Progenitor cell of endocrine pancreas (in vitro differentiated cells): ENCODE results near the gene HSD3B7. TPM values are rescaled to one million over a fixed set of nuclear protein-coding genes. Genes with fewer than 3 reads are reported as not detected.
"Not testable (repeated sequence)": the region's sequence is repeated elsewhere in the genome, so short reads cannot be mapped to it uniquely, and the experiment has no call there.

Experiments
- DNase-seq: peaks from one replicate; pipeline ENCODE4 v3.0.0; 2021; ENCODE audit warnings: low spot score; ENCODE audit not compliant: unreplicated experiment
- H3K27ac Mint-ChIP-seq: 2 replicates; pipeline ENCODE4 v1.8.0; 2021; ENCODE audit warnings: mild to moderate bottlenecking, moderate library complexity, mixed read lengths
- H3K27me3 Mint-ChIP-seq: 2 replicates; pipeline ENCODE4 v1.8.0; 2021; ENCODE audit warnings: mixed read lengths
- H3K36me3 Mint-ChIP-seq: 2 replicates; pipeline ENCODE4 v1.8.0; 2022; ENCODE audit warnings: mixed read lengths; ENCODE audit not compliant: insufficient read depth
- H3K4me1 Mint-ChIP-seq: 2 replicates; pipeline ENCODE4 v1.8.0; 2021; ENCODE audit warnings: low read depth, mixed read lengths
- H3K4me3 Mint-ChIP-seq: 2 replicates; pipeline ENCODE4 v1.8.0; 2021; ENCODE audit warnings: low read depth, mild to moderate bottlenecking, moderate library complexity, mixed read lengths
- H3K9me3 Mint-ChIP-seq: 2 replicates; pipeline ENCODE4 v1.8.0; 2021; ENCODE audit warnings: low read depth, mixed read lengths
- CTCF ChIP-seq: fragments of 200-600 bp; sonication (generic); IDR thresholded peaks from one replicate; pipeline ENCODE4 v1.5.0; 2021; ENCODE audit warnings: antibody characterized with exemption, mild to moderate bottlenecking; ENCODE audit not compliant: unreplicated experiment
- total RNA-seq: library from RNA; stranded (reverse); gene quantifications from 2 replicates; pipeline ENCODE4 v1.2.1, GENCODE V29; 2021

The HSD3B7 gene
- total RNA-seq, 1 donor from 2014 or later, result 5.5 TPM

GRCh38 chr16:31009120-31009519, 24.1 kb downstream of the HSD3B7 start:
- H3K36me3 Mint-ChIP-seq, result no peaks in the 10 kb centered on the region
- peaks cover 2% of the 10 kb centered on the region for H3K4me1 Mint-ChIP-seq
- H3K9me3 Mint-ChIP-seq, result no peaks in the 10 kb centered on the region
- no peak overlapping the region for H3K27ac Mint-ChIP-seq
- peaks cover 57% of the 10 kb centered on the region for H3K27me3 Mint-ChIP-seq
- DNase-seq, result no peak
- no peak for TF ChIP-seq CTCF
- no peak overlapping the region for H3K4me3 Mint-ChIP-seq

- Mint-ChIP-seq H3K27ac (no peak overlapping the region), H3K4me1 (peaks cover 2% of the 10 kb centered on the region), H3K9me3 (no peaks in the 10 kb centered on the region), H3K36me3 (no peaks in the 10 kb centered on the region), H3K27me3 (peaks cover 64% of the 10 kb centered on the region), H3K4me3 (peak overlapping the region; percentile 40)
- no peak for DNase-seq
- no peak for TF ChIP-seq CTCF
Observed at GRCh38 chr16:31009894-31010584, 25.0 kb downstream of the HSD3B7 start.

GRCh38 chr16:31010585-31011325, 25.7 kb downstream of the HSD3B7 start, which contains the start of gene STX1B:
Gene STX1B, minus strand, starts transcription at chr16:31010638. Its CDS starts 242 bp downstream, at chr16:31010396.
- no peak within 1 kb of the TSS for H3K27ac Mint-ChIP-seq
- no peaks in the 10 kb centered on the region for H3K9me3 Mint-ChIP-seq
- H3K36me3 Mint-ChIP-seq, result no peaks in the 10 kb centered on the region
- H3K4me3 Mint-ChIP-seq, result peak within 1 kb of the TSS; percentile 64
- no peak for DNase-seq
- H3K27me3 Mint-ChIP-seq, result peaks cover 65% of the 10 kb centered on the region
- TF ChIP-seq CTCF, result no peak
- H3K4me1 Mint-ChIP-seq, result peaks cover 2% of the 10 kb centered on the region

- Mint-ChIP-seq H3K27me3 (peaks cover 61% of the 10 kb centered on the region), H3K4me3 (peak overlapping the region; percentile 37)
- H3K36me3 Mint-ChIP-seq, H3K27ac Mint-ChIP-seq, DNase-seq, H3K4me1 Mint-ChIP-seq, H3K9me3 Mint-ChIP-seq: not testable (repeated sequence)
Observed at GRCh38 chr16:31011815-31012214, 26.8 kb downstream of the HSD3B7 start.

GRCh38 chr16:31013292-31013691, 28.3 kb downstream of the HSD3B7 start:
- not testable (repeated sequence) for H3K27ac Mint-ChIP-seq, DNase-seq, H3K4me1 Mint-ChIP-seq, H3K9me3 Mint-ChIP-seq, H3K4me3 Mint-ChIP-seq, H3K36me3 Mint-ChIP-seq
- H3K27me3 Mint-ChIP-seq, result peaks cover 60% of the 10 kb centered on the region

GRCh38 chr16:31016018-31016417, 31.0 kb downstream of the HSD3B7 start:
- H3K9me3 Mint-ChIP-seq, result no peaks in the 10 kb centered on the region
- no peaks in the 10 kb centered on the region for H3K36me3 Mint-ChIP-seq
- no peak overlapping the region for H3K4me3 Mint-ChIP-seq
- H3K27me3 Mint-ChIP-seq, result peaks cover 44% of the 10 kb centered on the region
- peaks cover 2% of the 10 kb centered on the region for H3K4me1 Mint-ChIP-seq
- H3K27ac Mint-ChIP-seq, result no peak overlapping the region
- no peak for DNase-seq
- TF ChIP-seq CTCF, result no peak

- H3K9me3 Mint-ChIP-seq, H3K27ac Mint-ChIP-seq, H3K4me3 Mint-ChIP-seq, H3K36me3 Mint-ChIP-seq, DNase-seq, H3K4me1 Mint-ChIP-seq: not testable (repeated sequence)
- peaks cover 27% of the 10 kb centered on the region for H3K27me3 Mint-ChIP-seq
Observed at GRCh38 chr16:31017756-31018155, 32.7 kb downstream of the HSD3B7 start.
